A549 (cell line): ENCODE data around the gene PRCD.

Source experiments
- CBX2 ChIP-seq: fragments of 200-600 bp; sonication (generic); IDR thresholded peaks from 2 replicates; pipeline ENCODE4 v1.6.1; 2016; ENCODE audit warnings: low read depth, mild to moderate bottlenecking, borderline replicate concordance
- EP300 ChIP-seq, 2 experiments: fragments of >200 bp; sonication (Bioruptor Twin); formaldehyde crosslinking; IDR thresholded peaks; 2 replicates in 1 of 2; 3 replicates in 1 of 2; pipeline ENCODE4 v1.6.1; 2016 to 2017
- JUN ChIP-seq, 2 experiments: fragments of >200 bp; sonication (Bioruptor Twin); formaldehyde crosslinking; IDR thresholded peaks; 2 replicates in 1 of 2; 3 replicates in 1 of 2; pipeline ENCODE4 v1.6.1; 2016 to 2017
- NPAS2 ChIP-seq: fragments of 250-450 bp; sonication (Bioruptor Pico); IDR thresholded peaks from 2 replicates; pipeline ENCODE4 v1.8.0; 2022; ENCODE audit warnings: mild to moderate bottlenecking, moderate library complexity, borderline replicate concordance
- POLR2A ChIP-seq: IDR thresholded peaks from 2 replicates; pipeline ENCODE4 v1.6.1; 2012; ENCODE audit warnings: mild to moderate bottlenecking, low read length
- TF ChIP-seq, protein P1 (sequence below): fragments of >200 bp; sonication (Bioruptor Twin); formaldehyde crosslinking; IDR thresholded peaks from 3 replicates; pipeline ENCODE4 v1.5.1; 2016
- TF ChIP-seq, protein P2 (sequence below): fragments of 150-350 bp; IDR thresholded peaks from 2 replicates; pipeline ENCODE4 v1.6.1; 2014; ENCODE audit warnings: low read depth, mild to moderate bottlenecking, low read length
- TF ChIP-seq, protein P3 (sequence below): IDR thresholded peaks from 2 replicates; pipeline ENCODE4 v1.6.1; 2012

GRCh38 chr17:76546556-76547182 is 6.8 kb downstream of the PRCD start:
- TF ChIP-seq POLR2A, result no peak
- TF ChIP-seq, protein P1, sequence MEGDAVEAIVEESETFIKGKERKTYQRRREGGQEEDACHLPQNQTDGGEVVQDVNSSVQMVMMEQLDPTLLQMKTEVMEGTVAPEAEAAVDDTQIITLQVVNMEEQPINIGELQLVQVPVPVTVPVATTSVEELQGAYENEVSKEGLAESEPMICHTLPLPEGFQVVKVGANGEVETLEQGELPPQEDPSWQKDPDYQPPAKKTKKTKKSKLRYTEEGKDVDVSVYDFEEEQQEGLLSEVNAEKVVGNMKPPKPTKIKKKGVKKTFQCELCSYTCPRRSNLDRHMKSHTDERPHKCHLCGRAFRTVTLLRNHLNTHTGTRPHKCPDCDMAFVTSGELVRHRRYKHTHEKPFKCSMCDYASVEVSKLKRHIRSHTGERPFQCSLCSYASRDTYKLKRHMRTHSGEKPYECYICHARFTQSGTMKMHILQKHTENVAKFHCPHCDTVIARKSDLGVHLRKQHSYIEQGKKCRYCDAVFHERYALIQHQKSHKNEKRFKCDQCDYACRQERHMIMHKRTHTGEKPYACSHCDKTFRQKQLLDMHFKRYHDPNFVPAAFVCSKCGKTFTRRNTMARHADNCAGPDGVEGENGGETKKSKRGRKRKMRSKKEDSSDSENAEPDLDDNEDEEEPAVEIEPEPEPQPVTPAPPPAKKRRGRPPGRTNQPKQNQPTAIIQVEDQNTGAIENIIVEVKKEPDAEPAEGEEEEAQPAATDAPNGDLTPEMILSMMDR, result no peak
- no peak for TF ChIP-seq CBX2
- TF ChIP-seq, protein P2, sequence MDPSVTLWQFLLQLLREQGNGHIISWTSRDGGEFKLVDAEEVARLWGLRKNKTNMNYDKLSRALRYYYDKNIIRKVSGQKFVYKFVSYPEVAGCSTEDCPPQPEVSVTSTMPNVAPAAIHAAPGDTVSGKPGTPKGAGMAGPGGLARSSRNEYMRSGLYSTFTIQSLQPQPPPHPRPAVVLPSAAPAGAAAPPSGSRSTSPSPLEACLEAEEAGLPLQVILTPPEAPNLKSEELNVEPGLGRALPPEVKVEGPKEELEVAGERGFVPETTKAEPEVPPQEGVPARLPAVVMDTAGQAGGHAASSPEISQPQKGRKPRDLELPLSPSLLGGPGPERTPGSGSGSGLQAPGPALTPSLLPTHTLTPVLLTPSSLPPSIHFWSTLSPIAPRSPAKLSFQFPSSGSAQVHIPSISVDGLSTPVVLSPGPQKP, result no peak
- TF ChIP-seq EP300 (IDR thresholded peaks at IDR 0.05), result no peak
- TF ChIP-seq NPAS2, result no peak
- no peak for TF ChIP-seq JUN (IDR thresholded peaks at IDR 0.05)
- TF ChIP-seq, protein P3, sequence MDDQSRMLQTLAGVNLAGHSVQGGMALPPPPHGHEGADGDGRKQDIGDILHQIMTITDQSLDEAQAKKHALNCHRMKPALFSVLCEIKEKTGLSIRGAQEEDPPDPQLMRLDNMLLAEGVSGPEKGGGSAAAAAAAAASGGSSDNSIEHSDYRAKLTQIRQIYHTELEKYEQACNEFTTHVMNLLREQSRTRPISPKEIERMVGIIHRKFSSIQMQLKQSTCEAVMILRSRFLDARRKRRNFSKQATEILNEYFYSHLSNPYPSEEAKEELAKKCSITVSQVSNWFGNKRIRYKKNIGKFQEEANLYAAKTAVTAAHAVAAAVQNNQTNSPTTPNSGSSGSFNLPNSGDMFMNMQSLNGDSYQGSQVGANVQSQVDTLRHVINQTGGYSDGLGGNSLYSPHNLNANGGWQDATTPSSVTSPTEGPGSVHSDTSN, result no peak
